Measurements from ENCODE around the gene TPSD1.
"Not testable (repeated sequence)": the region's sequence is repeated elsewhere in the genome, so short reads cannot be mapped to it uniquely, and the experiment has no call there.

The TPSD1 gene

DNA sequence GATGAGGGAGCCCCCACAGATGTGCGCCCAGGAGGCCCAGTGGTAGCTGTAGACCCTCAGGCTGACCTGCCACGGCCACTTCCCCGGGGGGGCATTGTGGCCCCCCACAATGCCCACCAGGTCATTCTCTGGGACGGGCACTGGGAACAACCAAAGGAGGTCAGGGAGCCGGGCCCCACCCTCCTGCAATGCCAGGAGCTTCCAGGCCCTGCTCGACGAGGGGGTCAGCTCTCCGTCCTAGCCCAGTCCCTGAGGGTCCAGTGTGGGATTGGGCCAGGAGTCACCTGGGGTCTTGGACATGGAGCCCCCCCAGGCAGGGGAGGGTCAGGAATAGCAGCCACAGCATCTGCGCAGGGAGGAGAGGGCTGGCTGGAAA is 7.0 kb downstream of the TPSD1 start:
- no peak for DNase-seq (ENCODE audit: low read depth)

DNA sequence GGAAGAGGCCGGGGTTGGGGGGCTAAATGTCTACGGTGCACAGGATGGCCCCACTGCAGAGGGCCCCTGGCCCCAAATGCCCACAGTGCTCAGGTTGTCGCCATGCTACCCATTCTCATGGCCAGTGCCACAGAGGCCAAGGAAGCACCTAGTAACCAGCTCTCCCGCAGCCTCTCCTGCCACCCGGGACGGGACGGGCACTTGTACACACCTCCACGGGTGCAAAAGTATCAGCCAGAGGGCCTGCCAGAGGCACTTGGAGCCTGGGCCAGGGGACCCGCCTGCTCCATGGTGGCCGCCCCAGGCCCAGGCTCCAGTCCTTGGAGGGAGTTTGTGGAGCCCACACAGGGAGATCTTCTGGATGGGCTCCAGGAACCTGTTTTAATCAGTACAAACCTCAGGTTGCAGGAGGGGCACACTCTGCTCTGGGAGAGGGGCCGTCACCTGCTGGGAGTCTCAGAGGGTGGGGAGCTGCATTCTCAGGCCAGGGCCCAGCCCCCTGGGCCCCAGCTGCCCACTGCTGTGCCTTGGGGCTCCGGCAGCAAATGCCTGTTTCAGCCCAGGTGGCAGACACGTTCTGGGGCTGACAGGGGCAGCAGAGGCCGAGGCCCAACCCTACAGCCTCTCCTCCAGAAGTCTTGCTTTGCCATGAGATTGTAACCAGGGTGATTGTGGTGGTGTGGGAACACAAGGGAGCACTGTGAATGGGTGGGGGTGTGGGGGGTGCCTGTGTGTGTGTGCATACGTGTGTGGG is 7.9 kb downstream of the TPSD1 start:
- DNase-seq (ENCODE audit: low read depth): no peak

DNA sequence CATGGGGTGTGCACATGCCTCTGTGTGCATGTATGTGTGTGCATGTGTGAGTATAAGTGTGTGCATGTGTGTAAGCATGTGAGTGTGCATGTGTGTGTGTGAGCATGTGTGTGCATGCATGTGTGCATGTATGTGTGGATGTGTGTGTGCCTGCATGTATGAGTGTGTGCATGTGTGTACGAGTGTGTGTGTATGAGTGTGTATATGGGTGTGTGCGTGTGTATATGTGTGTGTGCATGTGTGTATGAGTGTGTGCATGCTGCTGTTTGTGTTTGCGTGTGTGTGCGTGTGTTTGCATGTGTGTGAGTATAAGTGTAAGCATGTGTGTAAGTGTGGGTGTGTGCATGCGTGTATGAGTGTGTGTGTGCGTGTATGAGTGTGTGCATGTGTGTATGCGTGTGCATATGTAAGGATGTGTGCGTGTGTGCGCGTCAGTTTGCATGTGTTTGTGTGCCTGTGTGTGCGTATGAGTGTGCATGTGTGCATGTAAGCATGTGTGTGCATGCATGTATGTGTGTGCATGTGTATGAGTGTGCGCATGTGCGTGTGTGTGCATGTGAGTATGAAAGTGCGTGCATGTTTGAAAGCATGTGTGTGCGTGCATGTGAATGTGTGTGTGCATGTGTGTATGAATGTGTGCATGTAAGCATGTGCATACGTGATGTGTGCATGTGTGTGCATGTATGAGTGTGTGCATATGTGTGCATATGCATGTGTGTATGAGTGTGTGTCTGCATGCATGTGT is 8.6 kb downstream of the TPSD1 start:
- no peak for DNase-seq (ENCODE audit: low read depth)

DNA sequence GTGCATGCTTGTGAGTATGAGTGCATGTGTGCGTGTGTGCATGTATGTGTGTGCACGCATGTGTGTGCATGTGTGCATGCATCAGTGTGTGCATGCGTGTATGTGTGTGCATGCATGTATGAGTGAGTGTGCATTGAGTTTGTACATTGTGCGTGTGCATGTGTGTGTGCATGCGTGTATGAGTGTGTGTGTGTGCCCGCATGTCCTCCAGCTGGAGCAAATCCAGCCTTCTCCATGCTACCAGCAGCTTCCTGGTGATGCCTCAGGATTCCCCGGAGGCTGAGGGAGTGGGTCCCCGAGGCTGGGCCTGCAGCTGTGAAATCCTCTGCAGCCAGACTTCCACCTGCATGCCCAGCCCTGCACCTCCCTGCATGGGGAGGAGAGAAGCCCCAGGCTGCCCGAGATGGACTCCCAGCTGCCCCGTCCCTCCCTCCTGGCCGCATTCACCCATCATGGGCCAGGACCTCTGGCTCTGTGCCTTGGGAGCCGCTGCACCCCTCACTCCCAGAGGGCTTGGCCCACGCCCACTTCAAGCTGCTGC is 9.3 kb downstream of the TPSD1 start:
- no peak for DNase-seq (ENCODE audit: low read depth)

DNA sequence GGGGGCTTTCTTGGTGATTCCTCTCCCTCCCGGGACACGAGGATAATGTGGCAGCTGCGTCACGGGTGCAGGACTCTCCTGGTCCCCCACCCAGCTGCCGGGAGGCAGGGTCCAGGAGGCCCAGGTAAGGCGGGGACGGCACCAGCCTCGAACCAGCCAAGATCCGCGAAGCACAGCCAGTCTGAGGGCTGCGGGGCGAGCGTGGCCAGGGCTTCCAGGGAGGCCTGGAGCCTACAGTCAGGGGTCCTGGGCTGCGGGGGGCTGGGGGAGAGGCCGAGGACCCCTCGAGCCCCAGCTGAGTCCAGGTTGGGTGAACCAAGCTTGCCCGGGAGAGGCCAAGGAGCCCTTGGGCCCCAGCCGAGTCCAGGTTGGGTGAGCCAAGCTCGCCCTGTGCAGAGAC is 10.0 kb downstream of the TPSD1 start:
- no peak for DNase-seq (ENCODE audit: low read depth)

DNA sequence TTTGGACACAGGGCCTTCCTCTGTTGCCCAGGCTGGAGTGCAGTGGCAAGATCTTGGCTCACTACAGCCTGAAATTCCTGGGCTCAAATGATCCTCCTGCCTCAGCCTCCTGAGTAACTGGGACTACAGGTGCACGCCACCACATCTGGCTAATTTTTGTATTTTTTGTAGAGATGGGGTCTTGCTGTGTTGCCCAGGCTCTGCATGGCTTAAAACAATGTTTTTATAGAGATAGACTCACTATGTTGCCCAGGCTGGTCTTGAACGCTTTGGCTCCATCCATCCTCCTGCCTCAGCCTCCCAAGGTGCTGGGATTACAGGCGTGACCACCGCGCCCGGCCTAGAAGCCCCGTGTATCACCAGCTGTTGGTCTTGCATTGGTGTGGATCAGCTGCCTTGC is 13.5 kb downstream of the TPSD1 start:
- not testable (repeated sequence) for DNase-seq (ENCODE audit: low read depth)

DNA sequence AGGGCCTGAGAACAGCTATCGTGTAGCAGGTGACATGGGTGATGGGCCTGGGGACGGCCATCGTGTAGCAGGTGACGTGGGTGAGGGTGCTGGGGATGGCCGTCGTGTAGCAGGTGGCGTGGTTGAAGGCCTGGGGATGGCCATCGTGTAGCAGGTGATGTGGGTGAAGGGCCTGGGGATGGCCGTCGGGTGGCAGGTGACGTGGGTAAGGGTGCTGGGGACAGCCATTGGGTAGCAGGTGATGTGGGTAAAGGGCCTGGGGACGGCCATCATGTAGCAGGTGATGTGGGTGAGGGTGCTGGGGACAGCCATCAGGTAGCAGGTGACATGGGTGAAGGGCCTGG is 15.5 kb downstream of the TPSD1 start:
- DNase-seq (ENCODE audit: low read depth): no peak

DNA sequence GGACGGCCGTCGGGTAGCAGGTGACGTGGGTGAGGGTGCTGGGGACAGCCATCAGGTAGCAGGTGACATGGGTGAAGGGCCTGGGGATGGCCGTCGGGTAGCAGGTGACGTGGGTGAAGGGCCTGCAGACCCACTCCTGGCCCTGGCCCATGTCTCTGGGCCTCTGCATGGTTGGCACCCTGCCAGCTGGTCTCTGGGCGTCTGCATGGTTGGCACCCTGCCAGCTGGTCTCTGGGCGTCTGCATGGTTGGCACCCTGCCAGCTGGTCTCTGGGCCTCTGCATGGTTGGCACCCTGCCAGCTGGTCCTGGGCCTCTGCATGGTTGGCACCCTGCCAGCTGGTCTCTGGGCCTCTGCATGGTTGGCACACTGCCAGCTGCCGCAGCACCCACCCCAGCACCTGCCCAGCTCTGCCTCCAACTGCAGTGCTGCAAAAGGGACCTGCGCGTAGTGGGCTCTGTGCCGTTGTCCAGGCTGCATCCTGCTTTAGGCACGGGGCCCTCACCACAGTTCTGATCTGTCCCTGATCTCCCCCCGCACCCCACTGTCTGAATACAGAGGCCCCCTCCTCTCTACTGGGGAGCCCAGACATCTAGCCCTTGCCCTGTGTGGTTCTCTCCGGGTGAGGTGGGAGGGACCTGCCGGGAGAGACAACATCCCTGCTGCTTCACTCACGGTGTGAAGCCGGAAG is 16.0 kb downstream of the TPSD1 start:
- not testable (repeated sequence) for DNase-seq (ENCODE audit: low read depth)

DNA sequence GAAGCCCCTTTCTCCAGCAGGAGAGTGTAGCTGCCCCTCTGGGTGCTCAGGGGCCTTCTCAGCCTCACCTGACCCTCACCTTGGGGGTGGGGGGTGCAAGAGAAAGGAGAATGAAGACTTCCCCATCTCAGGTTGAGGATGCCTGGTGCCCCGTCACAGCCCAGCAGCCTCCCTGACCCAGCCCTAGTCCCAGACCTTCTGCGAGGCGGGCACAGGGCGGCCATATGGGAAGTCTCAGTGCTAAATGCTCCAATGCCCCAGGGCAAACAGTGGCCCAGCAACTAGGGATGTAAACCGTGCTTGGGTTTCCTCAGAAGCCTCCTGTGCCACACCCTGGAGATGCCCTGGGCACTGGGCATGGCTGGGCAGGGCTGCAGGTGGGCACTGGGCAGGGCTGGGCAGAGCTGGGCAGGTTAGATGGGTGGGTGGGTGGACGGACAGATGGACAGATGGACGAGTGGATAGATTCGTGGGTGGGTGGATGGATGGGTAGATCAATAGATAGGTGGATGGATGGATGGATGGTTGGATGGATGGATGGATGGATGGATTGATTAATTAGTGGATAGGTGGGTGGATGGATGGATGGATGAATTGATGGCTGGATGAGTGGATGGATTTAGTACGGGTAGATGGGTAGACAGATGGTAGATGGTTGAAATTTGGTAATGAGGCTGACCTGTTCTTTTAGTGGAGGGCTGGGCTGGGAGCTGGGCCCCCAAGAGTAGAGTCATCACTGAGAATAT is 16.8 kb downstream of the TPSD1 start:
- DNase-seq (ENCODE audit: low read depth): no peak

DNA sequence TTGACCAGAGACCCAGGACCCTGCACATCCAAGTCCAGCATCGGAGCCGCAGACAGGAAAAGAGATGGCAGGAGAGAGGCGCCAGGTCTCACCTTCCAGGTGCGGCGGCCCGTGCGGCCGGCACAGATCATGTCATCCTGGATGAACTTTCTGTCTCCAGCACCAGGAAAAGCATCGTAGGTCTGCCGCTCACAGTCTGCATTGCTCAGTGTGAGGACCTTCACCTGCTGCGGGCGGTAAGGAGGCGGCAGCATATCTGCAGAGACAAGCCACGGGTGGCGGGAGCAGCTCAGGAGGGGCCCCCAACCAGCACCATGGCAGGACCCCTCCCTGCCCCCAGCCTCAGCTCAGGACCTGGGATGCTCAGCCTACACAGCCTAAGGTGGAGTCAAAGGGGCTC is 17.9 kb downstream of the TPSD1 start:
- DNase-seq (ENCODE audit: low read depth): no peak

DNA sequence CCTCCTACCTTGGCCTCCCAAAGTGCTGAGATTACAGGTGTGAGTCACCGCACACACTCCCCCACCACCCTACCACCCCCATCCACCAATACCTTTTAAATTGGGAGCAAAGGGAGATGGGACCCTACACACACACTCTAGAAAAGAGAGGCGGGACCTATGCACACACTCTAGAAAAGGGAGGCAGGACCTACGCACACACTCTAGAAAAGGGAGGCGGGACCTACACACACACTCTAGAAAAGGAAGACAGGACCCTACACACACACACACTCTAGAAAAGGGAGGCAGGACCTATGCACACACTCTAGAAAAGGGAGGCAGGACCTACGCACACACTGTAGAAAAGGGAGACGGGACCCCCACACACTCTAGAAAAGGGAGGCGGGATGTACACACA is 18.9 kb downstream of the TPSD1 start:
- DNase-seq (ENCODE audit: low read depth): no peak

DNA sequence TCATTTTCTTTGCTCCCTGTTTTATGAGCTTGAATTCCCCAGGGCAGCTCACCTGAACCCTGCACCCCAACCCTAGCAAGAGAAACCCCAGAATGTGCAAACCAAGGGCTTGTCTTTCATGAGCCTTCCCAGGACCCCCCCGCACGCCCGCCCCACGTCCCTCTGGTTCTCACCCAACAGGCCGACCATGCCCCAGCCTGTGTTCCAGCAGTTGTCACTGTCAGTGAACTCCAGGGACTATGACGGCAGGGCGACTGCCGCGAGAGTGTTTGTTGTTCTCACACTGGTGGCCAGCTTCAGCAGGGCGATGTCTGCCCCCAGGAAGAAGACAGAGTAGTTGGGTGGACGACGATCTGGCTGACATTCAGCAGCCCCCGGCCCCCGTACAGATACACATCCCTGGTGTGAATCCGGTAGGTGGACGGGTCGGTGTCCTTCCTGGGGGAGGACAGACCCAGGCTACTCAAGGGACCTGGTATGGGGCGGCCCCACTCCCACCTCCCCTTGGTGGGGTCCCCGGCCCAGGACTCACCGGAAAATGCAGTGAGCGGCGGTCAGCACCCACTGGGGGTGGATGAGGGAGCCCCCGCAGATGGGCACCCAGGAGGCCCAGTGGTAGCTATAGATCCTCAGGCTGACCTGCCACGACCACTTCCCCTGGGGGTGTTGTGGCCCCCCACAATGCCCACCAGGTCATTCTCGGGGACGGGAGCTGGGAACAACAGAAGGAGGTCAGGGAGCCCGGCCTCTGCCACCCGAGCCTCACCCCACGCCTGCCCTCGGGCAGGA is 20.1 kb downstream of the TPSD1 start:
- DNase-seq (ENCODE audit: low read depth): no peak

DNA sequence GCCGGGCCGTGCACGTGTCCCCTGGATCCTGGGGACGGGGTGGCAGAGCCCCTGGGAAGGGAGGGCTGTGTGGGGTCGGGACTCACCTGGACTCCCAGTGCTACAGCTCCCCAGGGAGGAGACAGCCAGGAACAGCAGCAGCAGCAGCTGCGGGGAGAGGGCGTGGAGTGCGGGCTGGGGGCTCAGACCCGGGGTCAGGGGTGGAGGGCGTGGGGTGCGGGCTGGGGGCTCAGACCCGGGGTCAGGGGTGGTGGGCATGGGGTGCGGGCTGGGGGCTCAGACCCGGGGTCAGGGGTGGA is 20.7 kb downstream of the TPSD1 start:
- DNase-seq (ENCODE audit: low read depth): no peak

DNA sequence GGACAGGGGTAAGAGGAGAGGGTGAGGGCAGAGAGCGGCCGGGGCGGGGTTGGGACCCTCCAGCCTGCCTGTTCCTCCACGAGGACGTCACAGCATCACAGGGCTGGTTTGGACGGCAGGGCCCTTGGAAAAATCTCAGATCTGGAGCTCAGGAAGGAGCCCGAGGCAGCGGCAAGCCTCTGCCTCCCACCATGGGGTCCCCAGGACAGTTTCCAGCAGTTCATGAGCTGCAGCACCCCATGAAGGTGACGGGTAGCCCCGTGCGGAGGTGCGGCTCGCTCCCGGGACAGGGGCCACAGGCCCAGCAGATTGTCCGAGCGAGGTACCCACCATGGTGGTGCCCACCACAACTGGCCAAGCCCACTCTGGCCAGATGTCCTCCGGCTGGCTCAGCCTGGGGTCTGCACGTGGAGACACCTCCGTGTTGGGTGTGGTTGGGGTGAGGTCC is 21.3 kb downstream of the TPSD1 start:
- DNase-seq (ENCODE audit: low read depth): no peak

DNA sequence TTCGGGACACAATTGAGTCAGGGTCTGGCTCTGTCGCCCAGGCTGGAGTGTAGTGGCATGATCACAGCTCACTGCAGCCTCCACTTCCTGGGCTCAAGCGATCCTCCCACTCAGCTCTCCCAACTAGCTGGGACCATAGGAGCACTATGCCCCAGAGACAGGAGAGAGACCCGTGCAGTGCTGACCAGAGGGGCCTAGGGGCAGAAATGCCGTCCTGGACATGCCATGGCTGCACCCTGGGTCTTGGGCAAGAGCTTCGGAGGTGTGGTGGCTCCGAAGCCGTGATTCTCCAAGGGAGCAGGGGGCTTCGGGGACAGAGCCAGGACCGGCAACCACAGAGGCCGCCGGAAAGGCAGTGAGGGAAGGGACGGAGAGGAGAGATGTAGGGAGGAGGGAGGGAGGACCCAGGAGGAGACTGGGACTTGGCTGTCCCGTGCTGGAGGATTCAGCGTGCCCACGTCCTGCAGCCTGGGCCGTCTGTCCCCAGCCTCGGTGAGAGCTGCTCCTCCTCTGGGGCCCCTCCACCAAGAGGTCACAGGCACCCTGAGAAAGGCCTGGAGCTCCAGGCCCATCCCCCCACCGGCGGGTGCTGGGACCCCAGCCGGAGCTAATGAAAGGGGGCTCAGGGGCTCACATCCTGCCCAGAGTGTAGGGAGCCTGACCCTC is 21.9 kb downstream of the TPSD1 start:
- DNase-seq (ENCODE audit: low read depth): no peak

DNA sequence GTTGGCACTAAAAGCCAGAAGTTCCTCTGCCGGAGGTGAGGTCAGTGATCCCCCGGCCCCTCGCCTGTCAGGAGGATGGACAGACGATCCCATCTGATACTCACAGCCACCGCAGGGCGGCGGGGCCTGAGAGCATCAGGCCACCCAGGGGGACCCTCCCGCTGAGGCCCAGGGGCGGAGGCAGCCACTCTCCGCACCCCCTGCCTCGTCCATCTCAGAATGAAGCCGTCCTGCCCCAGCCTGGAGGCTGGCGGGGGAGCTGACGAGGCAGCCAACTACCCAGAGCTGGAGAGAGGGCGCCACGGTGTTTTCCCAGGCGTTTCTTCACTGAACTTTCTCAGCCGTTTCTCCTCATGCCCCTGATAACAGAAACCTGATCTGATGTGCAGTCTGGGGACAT is 22.6 kb downstream of the TPSD1 start:
- DNase-seq (ENCODE audit: low read depth): no peak

DNA sequence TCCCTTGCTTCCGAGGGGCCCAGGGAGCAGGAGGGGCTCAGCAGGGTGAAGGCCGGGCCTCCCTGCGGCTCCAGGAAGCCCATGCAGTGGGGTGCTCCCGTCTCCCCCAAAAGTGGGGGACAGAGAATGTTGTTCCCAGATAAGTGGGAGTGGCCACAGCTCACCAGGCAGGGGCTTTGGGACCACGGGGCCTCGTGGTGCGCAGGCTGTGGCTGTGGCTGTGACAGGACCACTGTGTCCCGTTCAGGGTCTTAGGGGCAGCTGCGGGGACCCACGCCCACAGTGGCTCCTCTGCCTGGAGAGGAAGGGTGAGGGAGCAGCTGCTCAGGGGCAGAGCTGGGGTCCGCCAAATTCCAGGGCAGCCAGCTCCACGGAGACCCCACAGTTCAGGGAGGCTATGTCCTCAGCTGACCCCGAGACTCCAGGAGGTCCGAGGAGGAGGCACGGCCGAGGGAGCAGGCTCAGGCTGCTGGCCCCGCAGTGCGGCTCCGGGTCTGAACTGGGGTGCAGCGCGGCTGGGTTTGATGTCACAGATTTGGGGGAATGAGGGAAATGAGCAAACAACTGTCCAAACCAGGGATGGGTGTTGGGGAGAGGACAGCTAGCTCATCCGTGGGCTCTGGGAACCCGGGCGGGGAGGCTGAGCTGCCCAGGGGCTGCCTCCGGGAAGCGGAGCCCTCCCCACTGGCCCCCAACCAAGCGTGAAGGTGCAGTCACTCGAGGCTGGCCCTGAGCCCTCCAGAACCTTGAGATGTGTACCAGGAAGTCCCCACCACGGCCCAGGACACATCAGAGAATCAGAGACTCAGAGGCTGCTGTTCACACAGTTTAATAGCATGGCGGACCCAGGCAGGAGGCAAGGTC is 23.4 kb downstream of the TPSD1 start:
- DNase-seq (ENCODE audit: low read depth): no peak

DNA sequence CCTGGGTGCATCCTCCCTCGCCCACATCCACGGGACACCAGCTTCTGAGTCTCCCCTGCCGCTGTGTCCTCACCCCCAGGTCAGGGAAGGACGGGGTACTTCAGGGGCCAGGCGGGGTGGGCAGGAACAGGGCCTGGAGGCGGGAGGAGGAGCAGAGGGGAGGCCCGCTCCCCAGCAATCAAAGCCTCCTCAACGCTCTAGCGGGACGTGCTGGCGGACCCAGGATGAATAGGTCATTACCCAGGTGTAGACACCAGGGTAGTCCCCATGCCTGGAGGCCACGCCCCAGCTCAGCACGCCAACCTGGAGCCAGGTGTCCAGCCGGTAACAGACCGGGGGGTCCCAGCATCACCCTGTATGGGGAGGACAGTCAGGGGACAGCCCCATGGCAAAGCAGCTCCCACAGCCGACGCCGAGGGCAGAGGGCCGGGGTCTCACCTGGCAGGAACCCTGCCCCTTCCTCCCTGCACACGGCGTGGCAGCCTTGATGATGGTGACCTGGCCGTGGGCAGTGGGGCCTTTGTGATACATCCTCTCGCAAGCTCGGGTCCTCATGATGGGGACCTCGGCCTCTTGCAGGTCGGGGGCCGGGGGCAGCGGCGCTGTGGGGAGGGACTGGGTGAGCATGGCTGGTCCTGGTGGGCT is 24.2 kb downstream of the TPSD1 start:
- no peak for DNase-seq (ENCODE audit: low read depth)

DNA sequence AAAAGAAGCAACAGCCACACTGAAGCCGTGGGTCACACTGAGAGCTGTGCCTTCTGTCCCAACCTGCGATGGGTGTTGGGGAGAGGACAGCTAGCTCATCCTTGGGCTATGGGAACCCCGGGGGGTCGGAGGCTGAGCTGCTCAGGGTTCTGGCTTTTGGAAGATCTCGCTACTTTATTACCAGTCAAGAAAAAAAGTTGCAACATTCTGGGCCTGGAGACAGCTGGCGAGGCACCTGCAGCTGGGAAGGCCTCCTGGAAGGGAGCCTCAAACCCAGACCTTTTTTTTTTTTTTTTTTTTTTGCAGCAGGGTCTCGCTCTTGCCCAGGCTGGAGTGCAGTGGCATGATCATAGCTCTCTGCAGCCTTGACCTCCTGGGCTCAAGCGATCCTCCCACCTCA is 24.9 kb downstream of the TPSD1 start:
- DNase-seq (ENCODE audit: low read depth): no peak

DNA sequence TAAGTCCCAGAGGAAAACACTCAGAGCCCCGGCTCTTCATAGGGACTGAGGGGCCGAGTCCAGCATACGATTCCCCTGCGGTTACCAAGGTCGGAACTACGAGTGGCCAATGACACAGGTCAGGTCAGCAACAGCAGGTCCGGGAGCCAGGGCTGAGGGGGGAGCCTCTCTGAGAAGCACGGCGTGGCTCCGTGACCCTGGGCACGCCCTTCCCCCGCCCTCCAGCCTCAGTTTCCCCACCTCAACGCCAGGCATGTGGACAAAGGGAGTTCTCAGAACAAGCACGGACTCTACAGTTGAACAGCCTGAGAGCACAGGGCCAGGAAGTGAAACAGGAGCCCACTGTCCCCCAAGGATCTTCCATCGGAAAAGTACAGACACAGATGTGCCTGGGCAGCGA is 25.6 kb downstream of the TPSD1 start:
- no peak for DNase-seq (ENCODE audit: low read depth)

All from CMK (cell line).